Body of pancreas (tissue), 4 donors: ENCODE data around the gene ELOVL3.

Experiments
- POLR2A ChIP-seq, 3 donors: fragments of 450-650 bp; IDR thresholded peaks; one replicate each; pipeline ENCODE4 v1.6.1; 2016; ENCODE audit warnings: antibody characterized with exemption in 3 of 3, mild to moderate bottlenecking in 2 of 3
- TF ChIP-seq, protein P1 (sequence below), 7 experiments: fragments of 450-650 bp in 4 of 7; fragments of 200-600 bp in 3 of 7; sonication (generic) in 3 of 7; IDR thresholded peaks; one replicate each; pipeline ENCODE4 v1.5.1; 2016 to 2019; ENCODE audit warnings: antibody characterized with exemption in 7 of 7

DNA sequence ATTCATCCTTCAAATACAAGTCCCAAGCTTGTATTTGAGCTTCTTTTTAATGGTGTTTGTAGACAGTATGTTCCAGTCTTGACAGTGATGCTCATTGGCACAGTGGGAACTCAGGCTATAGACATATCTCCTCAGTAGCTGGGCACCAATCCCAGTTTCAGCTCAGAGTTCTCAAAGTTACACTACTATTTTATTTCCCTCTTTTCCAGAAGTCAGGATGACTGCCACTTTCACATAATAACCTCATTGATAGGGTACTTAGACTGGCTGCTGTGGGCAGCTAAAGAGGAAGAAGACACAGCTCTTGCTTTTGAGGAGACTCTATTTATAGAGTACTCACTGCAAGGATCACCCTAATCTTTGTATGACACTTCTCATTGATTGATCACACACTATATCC, 21.6 kb downstream of the ELOVL3 start:
- TF ChIP-seq, protein P1, sequence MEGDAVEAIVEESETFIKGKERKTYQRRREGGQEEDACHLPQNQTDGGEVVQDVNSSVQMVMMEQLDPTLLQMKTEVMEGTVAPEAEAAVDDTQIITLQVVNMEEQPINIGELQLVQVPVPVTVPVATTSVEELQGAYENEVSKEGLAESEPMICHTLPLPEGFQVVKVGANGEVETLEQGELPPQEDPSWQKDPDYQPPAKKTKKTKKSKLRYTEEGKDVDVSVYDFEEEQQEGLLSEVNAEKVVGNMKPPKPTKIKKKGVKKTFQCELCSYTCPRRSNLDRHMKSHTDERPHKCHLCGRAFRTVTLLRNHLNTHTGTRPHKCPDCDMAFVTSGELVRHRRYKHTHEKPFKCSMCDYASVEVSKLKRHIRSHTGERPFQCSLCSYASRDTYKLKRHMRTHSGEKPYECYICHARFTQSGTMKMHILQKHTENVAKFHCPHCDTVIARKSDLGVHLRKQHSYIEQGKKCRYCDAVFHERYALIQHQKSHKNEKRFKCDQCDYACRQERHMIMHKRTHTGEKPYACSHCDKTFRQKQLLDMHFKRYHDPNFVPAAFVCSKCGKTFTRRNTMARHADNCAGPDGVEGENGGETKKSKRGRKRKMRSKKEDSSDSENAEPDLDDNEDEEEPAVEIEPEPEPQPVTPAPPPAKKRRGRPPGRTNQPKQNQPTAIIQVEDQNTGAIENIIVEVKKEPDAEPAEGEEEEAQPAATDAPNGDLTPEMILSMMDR (IDR thresholded peaks at IDR 0.05), result no peak
- no peak for TF ChIP-seq POLR2A (IDR thresholded peaks at IDR 0.05)
